IMR-90 (cell line): ENCODE measurements around the gene ENO2. TPM values are rescaled to one million over a fixed set of nuclear protein-coding genes. Genes with fewer than 3 reads are reported as not detected.
A peak's percentile ranks its signal among the peaks of the same experiment; 100 is the strongest.

Source experiments
- ATAC-seq: fragments of 200-7000 bp; cut with Tn5 transposase; 2 replicates; pipeline ENCODE4 v1.9.1; 2020; ENCODE audit warnings: low read depth, mild to moderate bottlenecking, moderate library complexity
- BruUV-seq: library from RNA; stranded (reverse); fragments of 400-500 nt; replicated peaks from 2 replicates; lab custom pipeline; 2021; lab: Mats Ljungman, UMichigan
- CTCF ChIA-PET: fragments of 300-600 bp; formaldehyde crosslinking; extraction: SDS; loops from one replicate; lab custom pipeline; 2021; ENCODE audit warnings: antibody characterized with exemption; lab: Yijun Ruan, JAX
- POLR2A ChIA-PET: fragments of 300-600 bp; sonication (Branson Sonifier 250); formaldehyde crosslinking; loops from one replicate; lab custom pipeline; 2022; ENCODE audit warnings: antibody characterized with exemption; ENCODE audit not compliant: unreplicated experiment; lab: Charles Lee
- DNase-seq: peaks from one replicate; pipeline ENCODE4 v3.0.0; 2013
- H2AFZ ChIP-seq: replicated peaks from 2 replicates; pipeline ENCODE3; 2013; ENCODE audit warnings: low read length, mild to moderate bottlenecking; ENCODE audit not compliant: poor library complexity
- H2AK5ac ChIP-seq: 2 replicates; pipeline ENCODE4 v1.6.1; 2013; ENCODE audit warnings: low read depth, low read length, inconsistent platforms
- H2AK9ac ChIP-seq: replicated peaks from 2 replicates; pipeline ENCODE3; 2013; ENCODE audit warnings: mild to moderate bottlenecking, low read depth, low read length, moderate library complexity; ENCODE audit not compliant: poor library complexity
- H2BK120ac ChIP-seq: 2 replicates; pipeline ENCODE4 v1.6.1; 2013; ENCODE audit warnings: low read depth, low read length, inconsistent platforms
- H2BK15ac ChIP-seq: 3 replicates; pipeline ENCODE4 v1.6.1; 2013; ENCODE audit warnings: low read depth, low read length, inconsistent platforms
- H2BK20ac ChIP-seq: 2 replicates; pipeline ENCODE4 v1.6.1; 2013; ENCODE audit warnings: low read depth, mild to moderate bottlenecking, inconsistent platforms, low read length, moderate library complexity
- H2BK5ac ChIP-seq: 2 replicates; pipeline ENCODE4 v1.6.1; 2013; ENCODE audit warnings: mild to moderate bottlenecking, low read depth, low read length, inconsistent platforms; ENCODE audit not compliant: poor library complexity, severe bottlenecking
- H3K14ac ChIP-seq: replicated peaks from 2 replicates; pipeline ENCODE4 v1.6.1; 2013; ENCODE audit warnings: low read depth, low read length, inconsistent platforms
- H3K18ac ChIP-seq: 2 replicates; pipeline ENCODE4 v1.6.1; 2013; ENCODE audit warnings: low read depth, low read length, control low read depth
- H3K23ac ChIP-seq: 2 replicates; pipeline ENCODE4 v1.6.1; 2013; ENCODE audit warnings: low read depth, low read length, inconsistent platforms
- H3K27ac ChIP-seq: 2 replicates; pipeline ENCODE4 v1.5.1; 2013; ENCODE audit warnings: mild to moderate bottlenecking, control low read depth, low read length; ENCODE audit not compliant: insufficient read depth
- H3K27me3 ChIP-seq: 2 replicates; pipeline ENCODE4 v1.6.1; 2013; ENCODE audit warnings: low read length; ENCODE audit not compliant: control insufficient read depth, insufficient read depth
- H3K36me3 ChIP-seq: 2 replicates; pipeline ENCODE4 v1.6.1; 2013; ENCODE audit warnings: low read length, mixed read lengths; ENCODE audit not compliant: control insufficient read depth, insufficient read depth
- H3K4ac ChIP-seq: 2 replicates; pipeline ENCODE4 v1.6.1; 2013; ENCODE audit warnings: low read depth, low read length, inconsistent platforms
- H3K4me1 ChIP-seq: 2 replicates; pipeline ENCODE4 v1.6.1; 2013; ENCODE audit warnings: low read length, mixed read lengths; ENCODE audit not compliant: control insufficient read depth, insufficient read depth
- H3K4me2 ChIP-seq: 2 replicates; pipeline ENCODE4 v1.6.1; 2013; ENCODE audit warnings: low read depth, mild to moderate bottlenecking, control low read depth, low read length, moderate library complexity
- H3K4me3 ChIP-seq: 2 replicates; pipeline ENCODE4 v1.5.1; 2013; ENCODE audit warnings: low read depth, mild to moderate bottlenecking, control low read depth, low read length, moderate library complexity; ENCODE audit not compliant: insufficient read depth
- H3K56ac ChIP-seq: 2 replicates; pipeline ENCODE4 v1.6.1; 2013; ENCODE audit warnings: low read length, inconsistent platforms; ENCODE audit not compliant: insufficient read depth; ENCODE audit errors: extremely low read depth
- H3K79me1 ChIP-seq, 2 experiments: 2 replicates each; pipeline ENCODE4 v1.6.1; 2013; ENCODE audit warnings: low read length in 2 of 2, inconsistent platforms in 1 of 2, low read depth in 1 of 2
- H3K9ac ChIP-seq: 2 replicates; pipeline ENCODE4 v1.6.1; 2013; ENCODE audit warnings: low read depth, low read length, control low read depth
- H3K9me1 ChIP-seq: 2 replicates; pipeline ENCODE4 v1.6.1; 2013; ENCODE audit warnings: low read length, inconsistent platforms; ENCODE audit not compliant: insufficient read depth
- H3K9me3 ChIP-seq: 2 replicates; pipeline ENCODE4 v1.6.1; 2013; ENCODE audit warnings: low read length; ENCODE audit not compliant: control insufficient read depth, insufficient read depth
- H4K20me1 ChIP-seq: 2 replicates; pipeline ENCODE4 v1.6.1; 2013; ENCODE audit warnings: low read length, inconsistent platforms; ENCODE audit not compliant: insufficient read depth
- H4K5ac ChIP-seq: 2 replicates; pipeline ENCODE4 v1.6.1; 2013; ENCODE audit warnings: mild to moderate bottlenecking, low read depth, low read length, control low read depth
- H4K8ac ChIP-seq, 2 experiments: 2 replicates each; pipeline ENCODE4 v1.6.1; 2013; ENCODE audit warnings: low read depth in 2 of 2, low read length in 2 of 2, control low read depth in 1 of 2, inconsistent platforms in 1 of 2
- H4K91ac ChIP-seq: 2 replicates; pipeline ENCODE4 v1.6.1; 2013; ENCODE audit warnings: low read depth, low read length, inconsistent platforms; ENCODE audit not compliant: insufficient read depth
- BHLHE40 ChIP-seq: fragments of 150-350 bp; IDR thresholded peaks from 2 replicates; pipeline ENCODE4 v1.6.1; 2016; ENCODE audit warnings: mild to moderate bottlenecking, low read depth, low read length
- CEBPB ChIP-seq: IDR thresholded peaks from 2 replicates; pipeline ENCODE4 v1.6.1; 2012; ENCODE audit warnings: low read depth, low read length, improper control_type of control experiment
- CHD1 ChIP-seq: IDR thresholded peaks from 2 replicates; pipeline ENCODE4 v1.6.1; 2012; ENCODE audit warnings: low read depth, low read length, improper control_type of control experiment
- CTCF ChIP-seq: conservative IDR thresholded peaks from 2 replicates; pipeline ENCODE4 v1.5.1; 2012; ENCODE audit warnings: mild to moderate bottlenecking, low read depth, low read length, improper control_type of control experiment
- FOS ChIP-seq: fragments of 150-350 bp; IDR thresholded peaks from 2 replicates; pipeline ENCODE4 v1.6.1; 2016; ENCODE audit warnings: low read depth, low read length
- MAFK ChIP-seq: IDR thresholded peaks from 2 replicates; pipeline ENCODE4 v1.6.1; 2012; ENCODE audit warnings: low read depth, low read length, improper control_type of control experiment
- MXI1 ChIP-seq: IDR thresholded peaks from 2 replicates; pipeline ENCODE4 v1.6.1; 2012; ENCODE audit warnings: low read depth, mild to moderate bottlenecking, low read length, moderate library complexity, borderline replicate concordance
- NFE2L2 ChIP-seq: fragments of 150-350 bp; IDR thresholded peaks from 2 replicates; pipeline ENCODE4 v1.6.1; 2016; ENCODE audit warnings: low read depth, mild to moderate bottlenecking, low read length
- POLR2A ChIP-seq: IDR thresholded peaks from 2 replicates; pipeline ENCODE4 v1.6.1; 2012; ENCODE audit warnings: mild to moderate bottlenecking, low read depth, low read length
- RAD21 ChIP-seq: IDR thresholded peaks from 2 replicates; pipeline ENCODE4 v1.6.1; 2012; ENCODE audit warnings: low read length, improper control_type of control experiment
- RCOR1 ChIP-seq: IDR thresholded peaks from 2 replicates; pipeline ENCODE4 v1.6.1; 2012; ENCODE audit warnings: mild to moderate bottlenecking, low read length, improper control_type of control experiment; ENCODE audit not compliant: insufficient replicate concordance
- SMC3 ChIP-seq: fragments of 150-350 bp; IDR thresholded peaks from 2 replicates; pipeline ENCODE4 v1.6.1; 2016; ENCODE audit warnings: low read depth, mild to moderate bottlenecking, antibody characterized with exemption, low read length, moderate library complexity
- USF2 ChIP-seq: fragments of 150-350 bp; IDR thresholded peaks from 2 replicates; pipeline ENCODE4 v1.6.1; 2017; ENCODE audit warnings: mild to moderate bottlenecking, antibody characterized with exemption, low read length, low read depth
- WGBS, 2 experiments: methylation state at CpG; one replicate each; pipeline versions ENCODE4 v1.1.5 to v1.1.7; 2013; ENCODE audit warnings: missing lambda C conversion rate in 2 of 2; ENCODE audit not compliant: insufficient read length in 1 of 2; ENCODE audit errors: extremely low coverage in 2 of 2; 5-methylcytosine and 5-hydroxymethylcytosine counted together
- dilution Hi-C: fragments of 300-500 bp; cut with HindIII; formaldehyde crosslinking; loops from one replicate; pipeline ENCODE4 v1.14.3; 2018; ENCODE audit warnings: low sequenced_read_pairs; ENCODE audit not compliant: unreplicated experiment
- in situ Hi-C: fragments of 300-500 bp; cut with MboI; formaldehyde crosslinking; loops from 3 replicates; pipeline ENCODE4 v1.14.3; 2019; ENCODE audit warnings: low sequenced_read_pairs, inconsistent platforms, mixed read lengths
- intact Hi-C: fragments of 100-400 bp; cut with micrococcal nuclease; formaldehyde crosslinking; loops from 2 replicates; pipeline ENCODE4 v1.10.0; 2022
- polyA plus RNA-seq, 3 experiments: library from polyadenylated mRNA; depleted of rRNA; stranded (reverse); fragments of >200 nt; gene quantifications; 2 replicates each; pipeline ENCODE4 v1.2.3, GENCODE V29; 2012; ENCODE audit warnings: low replicate concordance in 1 of 3
- total RNA-seq: library from RNA; depleted of rRNA; stranded (reverse); fragments of >200 nt; gene quantifications from 2 replicates; pipeline ENCODE4 v1.2.3, GENCODE V29; 2012

The ENO2 gene
- total and polyA plus RNA-seq, 2 of the 4 experiments (the other 2 are of a cell fraction): 28.3 to 92.8 TPM

- Histone ChIP-seq H3K4me1 (peaks cover 3% of the 10 kb centered on the region; the same call in 1 of the 2 replicates), H3K27ac (peak within 1 kb of the TSS; percentile 74), H4K91ac (peak within 1 kb of the TSS; percentile 57), H2BK120ac (peak within 1 kb of the TSS; percentile 57; the same call in 1 of the 2 replicates), H4K5ac (peak within 1 kb of the TSS; percentile 92), H3K36me3 (no peaks in the 10 kb centered on the region; the same call in 1 of the 2 replicates), H2BK5ac (peak within 1 kb of the TSS; percentile 25), H3K4me2 (peak within 1 kb of the TSS; percentile 96), H3K23ac (peak within 1 kb of the TSS; percentile 21; the same call in 1 of the 2 replicates), H2AFZ (peak within 1 kb of the TSS; percentile 96), H3K18ac (peak within 1 kb of the TSS; percentile 44), H3K4me3 (peak within 1 kb of the TSS; percentile 90), H3K9me3 (no peaks in the 10 kb centered on the region), H2BK15ac (peak within 1 kb of the TSS; percentile 54; the same call in 2 of the 3 replicates), H3K27me3 (no peaks in the 10 kb centered on the region), H3K9ac (peak within 1 kb of the TSS; percentile 81), H4K20me1 (no peaks in the 10 kb centered on the region), H2AK5ac (peak within 1 kb of the TSS; percentile 65), H3K79me1 (no peaks in the 10 kb centered on the region; a peak in 1 of 4 replicates), H4K8ac (peak within 1 kb of the TSS; percentile 94 to 98), H2BK20ac (peak within 1 kb of the TSS; percentile 63; the same call in 1 of the 2 replicates), H3K4ac (peak within 1 kb of the TSS; percentile 76), H3K9me1 (peaks cover 4% of the 10 kb centered on the region; the same call in 1 of the 2 replicates), H2AK9ac (peak within 1 kb of the TSS; percentile 89), H3K14ac (peak within 1 kb of the TSS; percentile 85), H3K56ac (0 out of 2 replicates have a peak within 1 kb of the TSS, but pooled peaks have one; percentile 29)
- ChIA-PET CTCF (interaction anchor here (0.5 to 2.3 kb wide), 3 partner anchors 13 to 92 kb away, joined by 3 to 9 read pairs (median 7); no protein-coding TSS in a partner anchor), POLR2A (interaction anchor here (1.0 kb wide), 1 partner anchor 21 kb away, joined by 4 read pairs; no protein-coding TSS in a partner anchor)
- peak; percentile 99 for ATAC-seq
- WGBS, 2 experiments: 2% methylated on average over 15 of the region's 34 CpGs; no CpG with 5 or more reads in 1 of the 2 experiments
- BruUV-seq: no TSS peak
- dilution Hi-C loops: no loop called here
- DNase-seq: peak; percentile 93
- in situ Hi-C loops: no loop called here
- intact Hi-C loops: no loop called here
- TF ChIP-seq RCOR1: no peak
- no peak for TF ChIP-seq USF2
- no peak for TF ChIP-seq CHD1
- no peak for TF ChIP-seq FOS
- TF ChIP-seq MXI1: 0 out of 2 replicates have a peak, but pooled peaks have one; percentile 14
- peak; percentile 75 for TF ChIP-seq CEBPB
- no peak for TF ChIP-seq NFE2L2
- no peak for TF ChIP-seq BHLHE40
- no peak for TF ChIP-seq MAFK
- TF ChIP-seq SMC3: no peak
- peak; percentile 60; the same call in 1 of the 2 replicates for TF ChIP-seq POLR2A
- TF ChIP-seq RAD21: no peak
- TF ChIP-seq CTCF: no peak
These were observed 9.8 kb upstream of the ENO2 start, which contains the start of gene LRRC23 for GRCh38 chr12:6904280-6905276. TSS of gene LRRC23 (plus strand) at chr12:6904822. CDS start at chr12:6905634, 812 bp downstream.
